H1 (cell line): Measurements from ENCODE around the gene BTBD7. TPM values are rescaled to one million over a fixed set of nuclear protein-coding genes. Genes with fewer than 3 reads are reported as not detected.

Source experiments
- CBX8 ChIP-seq: fragments of 300-800, 300-1000 bp; sonication (generic); IDR thresholded peaks from 2 replicates; pipeline ENCODE4 v1.7.1; 2016; ENCODE audit warnings: low read depth, low read length, borderline replicate concordance
- CHD1 ChIP-seq: IDR thresholded peaks from 2 replicates; pipeline ENCODE4 v1.6.1; 2012; ENCODE audit warnings: low read depth, low read length, improper control_type of control experiment
- CHD7 ChIP-seq: fragments of 300-600 bp; sonication (generic); IDR thresholded peaks from 2 replicates; pipeline ENCODE4 v1.7.1; 2012; ENCODE audit warnings: low read length, moderate library complexity, mild to moderate bottlenecking, inconsistent platforms; ENCODE audit not compliant: insufficient replicate concordance
- E2F6 ChIP-seq: IDR thresholded peaks from 2 replicates; pipeline ENCODE4 v1.6.1; 2012; ENCODE audit warnings: inconsistent platforms
- GTF2F1 ChIP-seq: IDR thresholded peaks from 2 replicates; pipeline ENCODE4 v1.6.1; 2012; ENCODE audit warnings: low read depth, low read length, improper control_type of control experiment, borderline replicate concordance
- POLR2A ChIP-seq, 2 experiments: IDR thresholded peaks; 1 replicate in 1 of 2; 2 replicates in 1 of 2; pipeline ENCODE4 v1.6.1; 2011; ENCODE audit warnings: low read depth in 2 of 2, low read length in 2 of 2, mild to moderate bottlenecking in 2 of 2; ENCODE audit errors: control extremely low read depth in 1 of 2
- RAD21 ChIP-seq, 2 experiments: IDR thresholded peaks in 1 of 2; conservative IDR thresholded peaks in 1 of 2; 2 replicates each; pipeline ENCODE4 v1.6.1; 2011; ENCODE audit warnings: low read depth in 2 of 2, low read length in 2 of 2, improper control_type of control experiment in 1 of 2, inconsistent platforms in 1 of 2, mild to moderate bottlenecking in 1 of 2, moderate library complexity in 1 of 2
- polyA plus RNA-seq, 7 experiments: library from polyadenylated mRNA; depleted of rRNA in 3 of 7; stranded (reverse) in 5 of 7; unstranded in 2 of 7; fragments of >200 nt in 5 of 7; fragments of 200-250 nt in 2 of 7; gene quantifications; 1 replicate in 5 of 7; 2 replicates in 1 of 7; 4 replicates in 1 of 7; pipeline versions ENCODE4 v1.2.1 to v1.2.3, GENCODE V29; 2011 to 2013; ENCODE audit warnings: missing spikeins in 2 of 7, mixed read lengths in 2 of 7
- total RNA-seq: library from RNA; stranded (reverse); fragmentation: NEBNext Ultra II Directional; extraction: Animal tissue kit (Norgen Biotek cat#: 25700); gene quantifications from 2 replicates; pipeline ENCODE4 v1.2.1, GENCODE V29; 2021

The BTBD7 gene
- total and polyA plus RNA-seq, 2 of the 8 experiments (the other 6 are each of a cell fraction or from before 2014, with no cell fraction given): 12.1 to 46.1 TPM

GRCh38 chr14:93311082-93311481, 21.8 kb downstream of the BTBD7 start (continued):
- TF ChIP-seq POLR2A (IDR thresholded peaks at IDR 0.05; ENCODE audit: control extremely low read depth in 1 of 2, low read depth in 2 of 2, low read length in 2 of 2) (no peak), CHD1 (no peak), E2F6 (no peak), CBX8 (no peak), GTF2F1 (no peak), RAD21 (IDR thresholded peaks at IDR 0.05 in 1 of 2, conservative IDR thresholded peaks at IDR 0.05 in 1 of 2; ENCODE audit: low read depth in 2 of 2, low read length in 2 of 2) (no peak), CHD7 (no peak)
